Measurements from ENCODE around the gene MAD1L1.
A peak's percentile ranks its signal among the peaks of the same experiment; 100 is the strongest.
"Not testable (repeated sequence)": the region's sequence is repeated elsewhere in the genome, so short reads cannot be mapped to it uniquely, and the experiment has no call there.

The MAD1L1 gene

DNA sequence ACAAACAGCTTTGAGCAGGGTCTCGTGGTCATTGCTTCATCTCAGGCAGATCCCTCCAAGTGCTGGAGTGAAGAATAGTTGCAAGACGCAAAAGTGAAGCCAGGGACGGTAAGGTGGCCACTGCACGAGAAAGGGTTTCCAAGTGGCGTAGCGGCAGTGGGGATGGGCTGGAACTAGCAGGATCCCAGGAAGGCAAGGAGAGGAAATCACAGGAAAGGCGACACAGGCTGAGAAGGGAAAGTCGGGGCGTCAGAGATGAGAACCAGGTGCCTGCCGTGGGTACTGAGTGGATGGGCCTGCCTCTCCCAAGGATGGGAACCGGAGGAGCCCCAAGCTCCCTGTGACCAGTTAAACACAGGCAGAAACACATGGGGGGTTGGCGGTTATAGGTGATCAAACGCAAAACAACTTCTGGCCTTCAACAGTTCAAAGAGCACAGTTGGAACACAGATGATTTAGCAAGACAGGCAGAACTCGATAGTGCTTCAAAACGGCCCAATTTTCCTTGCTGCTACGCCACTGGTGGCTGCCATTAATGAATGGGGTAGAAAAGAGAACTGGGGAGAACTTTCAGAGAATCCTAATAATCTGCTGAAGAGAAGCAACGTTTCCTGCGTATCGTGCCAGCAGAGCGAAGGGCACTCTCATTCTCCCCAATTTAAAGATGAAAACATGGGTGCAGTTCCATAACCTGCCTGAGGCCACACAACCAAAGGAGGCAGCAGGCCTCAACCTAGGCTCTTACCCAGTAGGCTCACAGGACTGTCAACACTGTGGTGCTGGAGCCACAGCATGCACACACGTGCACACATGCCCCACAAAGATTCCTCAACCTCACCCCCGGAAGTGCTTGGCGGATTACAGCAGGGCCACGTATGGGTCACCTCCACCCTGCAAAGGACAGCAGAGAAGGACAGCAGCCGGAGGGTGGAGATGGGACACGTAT is 61.9 kb downstream of the MAD1L1 start:
- DNase-seq = no peak

DNA sequence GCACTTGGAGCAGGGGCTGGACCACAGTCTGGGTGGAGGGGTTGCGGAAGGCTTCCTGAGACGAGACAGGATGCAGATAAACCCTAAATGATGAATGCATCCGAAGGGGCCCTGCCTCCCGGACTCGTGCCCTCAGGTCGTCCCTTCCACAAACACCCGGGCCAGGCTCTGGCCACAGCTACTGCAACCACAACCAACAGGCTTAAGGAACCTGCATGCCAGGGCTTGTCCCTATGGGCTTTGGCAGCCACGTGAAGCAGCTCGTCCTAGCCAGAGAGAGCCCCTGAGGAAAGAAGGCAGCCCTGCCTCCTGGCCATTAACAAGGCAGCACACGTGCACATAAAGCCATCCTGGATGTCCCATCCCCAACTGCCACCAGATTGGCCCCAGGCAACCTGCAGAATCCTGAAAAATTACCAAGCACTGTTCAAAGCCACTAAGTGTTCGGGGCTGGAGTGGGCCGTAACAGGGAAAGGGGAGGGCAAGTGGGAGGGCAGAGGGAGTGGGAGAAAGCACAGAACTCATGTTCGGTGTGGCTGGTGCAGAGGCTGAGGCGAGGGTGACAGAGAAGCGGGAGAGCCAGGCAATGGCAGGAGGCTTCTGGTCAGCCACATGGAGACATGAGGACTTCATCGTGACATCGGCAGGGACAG is 62.7 kb downstream of the MAD1L1 start:
- no peak for DNase-seq

DNA sequence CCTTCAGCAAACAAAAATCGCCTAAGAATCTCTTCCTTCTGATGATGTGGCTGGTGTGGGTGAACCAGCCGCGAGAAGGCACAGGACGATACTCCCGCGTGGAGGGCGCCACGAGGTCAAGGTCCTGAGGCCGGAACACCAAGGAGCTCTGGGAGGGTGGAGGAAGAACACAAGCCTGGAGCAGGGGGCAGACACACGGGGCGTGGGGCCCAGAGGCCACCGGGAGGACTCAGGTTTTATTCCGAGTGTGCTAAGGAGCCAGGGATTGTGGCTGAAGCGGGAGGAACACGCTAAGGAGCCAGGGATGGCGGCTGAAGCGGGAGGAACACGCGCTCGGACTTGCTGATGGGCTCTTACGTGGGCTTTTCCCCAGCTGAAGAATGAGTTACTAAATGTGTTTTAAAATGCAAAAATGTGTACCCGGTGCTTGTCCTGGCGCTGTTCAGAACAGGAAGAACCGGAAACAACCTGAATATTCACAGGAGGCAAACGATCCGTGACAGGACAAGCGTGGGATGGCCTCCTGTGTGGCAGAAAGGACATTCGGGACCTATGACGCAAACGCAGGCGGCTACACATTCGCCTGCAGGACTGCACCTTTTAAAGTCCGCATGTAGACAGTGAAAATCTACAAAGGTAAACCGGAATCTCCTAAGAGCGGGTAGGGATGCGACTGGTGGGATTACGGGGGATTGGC is 64.0 kb downstream of the MAD1L1 start:
- no peak for DNase-seq

DNA sequence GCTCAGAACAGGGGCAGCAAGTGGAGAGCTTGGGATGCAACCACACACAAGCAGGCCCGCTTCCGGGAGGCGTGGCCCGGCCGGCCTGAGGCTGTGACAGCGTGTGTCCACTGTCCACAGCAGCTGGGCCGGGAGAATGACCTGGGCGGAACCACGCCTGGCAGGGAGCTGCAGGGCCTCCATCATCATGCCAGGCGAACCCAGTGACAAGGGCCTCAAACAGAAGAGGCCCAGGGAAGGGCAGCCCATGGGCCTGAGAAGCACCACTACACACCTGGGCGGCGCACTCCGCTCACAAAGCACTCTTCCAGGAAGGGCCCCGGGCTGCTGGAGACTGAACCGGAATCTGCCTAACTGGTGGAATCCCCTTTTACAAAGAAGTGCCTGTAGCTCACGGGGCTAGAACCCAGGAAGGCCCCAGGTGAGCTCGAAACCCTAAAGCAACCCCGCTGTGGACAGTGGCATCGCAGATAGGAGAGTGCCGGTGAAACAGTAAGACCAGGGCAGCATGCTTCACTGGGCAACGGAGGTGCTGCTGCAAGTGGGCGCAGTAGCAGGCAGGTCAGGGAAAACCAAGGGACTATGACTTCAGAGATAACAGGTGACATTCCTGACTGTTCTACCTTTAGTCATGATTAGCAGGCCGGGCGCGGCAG is 66.0 kb downstream of the MAD1L1 start:
- no peak for DNase-seq

DNA sequence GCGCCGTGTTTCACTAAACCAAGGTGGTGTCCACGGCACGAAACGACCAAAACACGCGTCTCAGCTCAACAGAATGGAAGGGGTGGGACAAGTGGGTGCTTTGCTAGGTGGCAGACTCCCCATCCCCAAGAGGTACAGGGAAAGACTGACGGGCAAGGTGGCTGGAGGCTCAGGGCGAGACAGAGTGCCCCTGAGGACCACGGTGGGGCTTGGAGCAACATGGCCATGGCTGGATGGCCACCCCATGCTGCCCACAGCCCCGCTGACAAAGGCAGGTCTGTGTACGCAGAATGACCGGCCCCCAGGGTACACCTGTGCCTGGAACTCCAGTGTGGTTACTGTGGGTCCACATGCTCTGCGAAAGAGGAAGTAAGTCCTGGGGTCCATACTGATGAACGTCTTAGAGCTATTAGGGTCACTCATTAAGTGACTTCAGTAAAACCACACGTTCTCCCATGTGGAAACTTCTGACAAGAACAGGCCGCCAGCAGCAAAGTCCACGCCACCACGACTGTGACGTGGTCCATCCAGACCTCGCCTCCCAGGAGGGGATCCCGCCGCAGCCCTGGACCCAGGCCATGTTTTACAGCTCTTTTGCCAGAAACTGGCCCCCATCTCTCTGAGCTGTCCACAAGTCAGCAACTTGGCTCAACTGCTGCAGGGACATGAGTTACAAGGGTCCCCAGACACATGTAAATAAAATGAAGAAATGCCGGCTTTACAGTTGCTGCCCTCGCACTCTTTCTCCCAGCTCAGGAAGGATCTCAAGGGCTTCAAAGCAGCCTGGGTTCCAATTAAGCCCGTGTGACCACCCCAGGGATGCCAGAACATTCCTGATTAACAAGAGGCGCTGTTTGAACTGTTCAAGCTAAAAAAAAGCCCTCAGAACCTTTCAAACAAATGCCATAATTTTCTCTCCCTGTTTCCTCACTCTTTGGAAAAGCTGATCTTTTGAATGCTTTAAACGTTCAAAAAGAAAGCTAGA is 66.8 kb downstream of the MAD1L1 start:
- no peak for DNase-seq

DNA sequence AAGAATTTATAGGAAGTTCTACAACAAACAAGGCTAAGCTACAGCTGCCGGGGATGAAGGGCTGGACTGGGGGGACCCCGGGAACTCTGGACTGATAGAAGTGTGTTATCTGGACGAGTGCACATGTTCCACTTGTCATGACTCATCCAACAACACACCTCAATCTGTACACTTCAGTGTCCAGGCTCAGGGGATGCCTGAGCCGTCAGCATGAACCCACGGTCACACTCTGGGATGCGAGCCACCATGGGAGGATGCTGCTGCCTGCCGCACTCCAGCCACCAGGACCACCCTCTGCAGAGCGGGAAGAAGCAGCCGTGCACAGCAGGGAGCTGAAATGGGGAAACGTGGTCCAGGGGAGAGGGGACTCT is 67.5 kb downstream of the MAD1L1 start:
- no peak for DNase-seq

DNA sequence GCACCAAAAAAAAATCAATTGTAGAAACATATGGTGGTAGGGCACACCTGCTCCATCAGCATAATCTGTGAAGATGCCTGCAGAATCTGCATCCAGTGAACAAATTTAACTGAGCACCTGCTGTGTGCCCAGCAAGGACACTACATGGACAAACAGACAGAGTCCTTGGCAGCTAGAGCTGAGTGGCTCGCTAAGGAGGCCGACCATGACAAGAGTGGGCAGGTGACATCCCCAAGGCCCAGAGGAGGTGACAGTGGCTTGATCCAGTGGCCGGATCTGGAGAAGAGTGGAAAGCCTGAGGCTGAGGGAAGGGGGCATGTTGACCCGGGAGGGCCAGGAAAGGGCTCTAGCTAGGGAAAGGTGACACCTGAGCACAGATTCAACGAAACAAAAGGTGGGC is 68.1 kb downstream of the MAD1L1 start:
- no peak for DNase-seq

DNA sequence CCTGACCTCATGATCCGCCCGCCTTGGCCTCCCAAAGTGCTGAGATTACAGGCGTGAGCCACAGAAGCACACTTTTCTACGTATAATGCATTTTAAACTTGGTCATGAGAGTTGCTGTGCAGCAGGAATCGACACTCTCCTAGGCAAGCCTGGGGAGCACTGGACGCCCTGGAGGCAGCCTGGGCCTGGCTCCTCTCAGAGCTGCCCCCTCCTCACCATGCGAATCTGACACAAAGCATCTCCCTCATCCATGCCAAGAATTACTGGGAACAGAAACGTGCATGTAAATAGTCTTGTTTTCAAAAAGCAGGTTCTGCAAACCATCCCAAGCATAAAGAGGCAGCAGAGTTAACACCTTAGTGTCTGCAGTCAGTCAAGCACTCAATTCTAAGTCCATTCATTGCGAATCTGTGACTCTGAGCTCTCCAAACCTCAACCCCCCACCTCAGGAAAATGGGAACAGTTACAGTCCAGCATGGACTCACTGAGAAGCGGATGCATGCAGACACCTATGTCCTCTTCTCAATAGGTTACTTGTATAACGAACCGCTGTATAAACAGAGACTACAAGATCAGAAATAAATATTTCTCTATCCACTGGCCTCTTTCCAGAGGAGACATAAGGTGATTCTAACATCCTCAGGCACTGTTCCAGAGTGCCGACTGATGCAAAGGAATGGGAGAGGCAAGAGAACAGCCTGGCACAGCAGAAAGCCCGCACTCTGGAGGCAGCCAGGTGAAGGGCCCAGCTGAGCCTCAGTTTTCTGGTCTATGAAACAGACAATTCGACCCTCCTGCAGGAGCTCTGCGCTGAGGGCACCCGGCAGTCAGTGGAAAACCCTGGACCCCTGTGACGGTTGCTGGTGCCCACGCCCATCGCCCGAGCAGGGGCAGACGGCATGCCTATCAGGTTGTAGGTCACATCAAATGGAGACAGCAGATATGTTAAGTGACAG is 68.9 kb downstream of the MAD1L1 start:
- DNase-seq = peak; percentile 47

DNA sequence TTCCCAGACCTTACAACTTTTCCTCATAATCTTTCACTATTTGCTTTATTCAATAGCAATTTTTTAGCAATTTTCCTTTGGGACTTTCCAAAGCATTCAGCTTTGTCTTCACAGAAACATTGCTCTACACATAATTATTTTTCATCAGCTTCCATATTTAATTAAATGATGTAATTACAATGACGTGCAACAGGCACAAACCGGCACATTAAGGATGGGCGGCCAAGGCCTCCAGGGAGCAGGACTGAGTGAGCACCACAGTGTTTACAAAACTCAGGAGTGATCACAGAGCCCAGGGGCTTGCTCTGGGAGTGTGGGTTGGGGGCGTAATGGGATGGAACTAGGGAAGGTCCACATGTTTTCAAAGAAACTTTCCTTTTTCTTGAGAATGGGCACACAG is 69.8 kb downstream of the MAD1L1 start:
- DNase-seq = peak; percentile 12

DNA sequence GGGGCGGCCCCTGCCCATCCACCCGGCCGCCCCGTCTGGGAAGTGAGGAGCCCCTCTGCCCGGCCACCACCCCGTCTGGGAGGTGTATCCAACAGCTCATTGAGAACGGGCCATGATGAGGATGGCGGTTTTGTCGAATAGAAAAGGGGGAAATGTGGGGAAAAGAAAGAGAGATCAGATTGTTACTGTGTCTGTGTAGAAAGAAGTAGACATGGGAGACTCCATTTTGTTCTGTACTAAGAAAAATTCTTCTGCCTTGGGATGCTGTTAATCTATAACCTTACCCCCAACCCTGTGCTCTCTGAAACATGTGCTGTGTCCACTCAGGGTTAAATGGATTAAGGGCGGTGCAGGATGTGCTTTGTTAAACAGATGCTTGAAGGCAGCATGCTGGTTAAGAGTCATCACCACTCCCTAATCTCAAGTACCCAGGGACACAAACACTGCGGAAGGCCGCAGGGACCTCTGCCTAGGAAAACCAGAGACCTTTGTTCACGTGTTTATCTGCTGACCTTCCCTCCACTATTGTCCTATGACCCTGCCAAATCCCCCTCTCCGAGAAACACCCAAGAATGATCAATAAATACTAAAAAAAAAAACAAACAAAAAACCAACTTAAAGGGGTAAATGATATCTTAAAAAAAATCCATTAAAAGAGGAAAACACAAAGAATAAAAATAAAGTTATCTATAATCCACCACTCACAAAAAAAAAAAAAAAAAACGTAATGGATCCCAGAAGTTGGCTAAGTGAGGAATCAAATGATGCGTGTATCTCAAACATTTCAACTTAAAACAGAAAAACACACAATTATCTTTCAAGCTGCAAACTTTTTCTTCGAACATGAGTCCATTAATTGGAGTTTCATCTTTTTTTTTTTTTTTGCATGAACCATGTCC is 70.5 kb downstream of the MAD1L1 start:
- DNase-seq = not testable (repeated sequence)

DNA sequence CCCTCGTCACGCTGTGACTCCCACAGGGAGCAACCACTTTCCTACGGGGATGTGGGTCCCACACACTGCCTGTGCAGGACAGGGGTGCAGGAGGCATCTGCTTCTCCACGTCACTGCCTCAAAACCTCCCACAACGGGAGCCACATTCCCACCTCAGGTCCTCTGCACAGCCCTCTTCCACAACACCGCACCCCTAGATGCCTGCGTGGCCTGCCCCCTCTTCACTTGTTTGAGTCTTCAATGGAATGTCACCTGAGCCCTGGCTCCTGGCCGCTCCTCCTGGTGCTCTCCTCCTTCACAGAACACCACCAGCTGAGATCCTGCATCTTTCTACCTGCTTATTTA is 73.6 kb downstream of the MAD1L1 start:
- no peak for DNase-seq

DNA sequence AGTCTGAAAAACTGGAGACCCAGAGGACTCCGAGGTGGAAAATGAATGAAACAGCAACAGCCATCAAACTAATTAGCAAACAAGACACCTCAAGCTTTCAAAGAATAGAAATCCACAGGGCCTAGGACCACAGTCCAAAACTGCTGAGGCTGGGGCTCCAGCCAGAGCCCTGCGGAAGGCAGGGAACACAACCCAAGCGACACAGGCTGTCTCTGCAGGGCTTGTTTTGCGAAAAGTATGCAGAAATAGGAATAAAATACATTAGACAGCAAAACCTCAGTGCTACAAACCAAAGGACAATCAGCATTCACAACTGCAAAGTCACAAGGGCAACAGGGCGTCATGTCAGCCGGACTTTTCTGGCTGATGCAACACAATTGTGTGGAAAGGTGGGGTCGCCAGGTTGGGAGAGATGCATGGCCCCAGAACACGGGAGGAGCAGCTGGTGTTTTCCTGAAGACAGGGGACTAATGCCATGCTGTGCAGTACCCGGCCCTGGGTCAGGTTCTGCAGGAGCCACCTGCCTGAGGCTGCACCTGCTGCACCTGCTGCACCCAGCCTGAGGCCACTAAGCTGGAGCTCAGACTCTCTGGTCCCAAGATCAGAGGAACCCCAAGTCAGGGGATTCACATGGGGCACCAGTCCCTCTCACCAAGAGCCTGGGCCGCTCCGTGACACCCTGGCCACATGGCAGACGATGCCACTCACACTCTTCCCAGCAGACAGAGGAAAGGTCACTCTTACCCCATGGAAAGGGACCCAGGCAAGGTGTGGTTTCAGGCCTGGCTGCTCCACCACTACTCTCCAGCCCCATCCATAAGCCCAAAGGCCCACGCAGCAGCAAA is 74.2 kb downstream of the MAD1L1 start:
- DNase-seq = peak; percentile 57

DNA sequence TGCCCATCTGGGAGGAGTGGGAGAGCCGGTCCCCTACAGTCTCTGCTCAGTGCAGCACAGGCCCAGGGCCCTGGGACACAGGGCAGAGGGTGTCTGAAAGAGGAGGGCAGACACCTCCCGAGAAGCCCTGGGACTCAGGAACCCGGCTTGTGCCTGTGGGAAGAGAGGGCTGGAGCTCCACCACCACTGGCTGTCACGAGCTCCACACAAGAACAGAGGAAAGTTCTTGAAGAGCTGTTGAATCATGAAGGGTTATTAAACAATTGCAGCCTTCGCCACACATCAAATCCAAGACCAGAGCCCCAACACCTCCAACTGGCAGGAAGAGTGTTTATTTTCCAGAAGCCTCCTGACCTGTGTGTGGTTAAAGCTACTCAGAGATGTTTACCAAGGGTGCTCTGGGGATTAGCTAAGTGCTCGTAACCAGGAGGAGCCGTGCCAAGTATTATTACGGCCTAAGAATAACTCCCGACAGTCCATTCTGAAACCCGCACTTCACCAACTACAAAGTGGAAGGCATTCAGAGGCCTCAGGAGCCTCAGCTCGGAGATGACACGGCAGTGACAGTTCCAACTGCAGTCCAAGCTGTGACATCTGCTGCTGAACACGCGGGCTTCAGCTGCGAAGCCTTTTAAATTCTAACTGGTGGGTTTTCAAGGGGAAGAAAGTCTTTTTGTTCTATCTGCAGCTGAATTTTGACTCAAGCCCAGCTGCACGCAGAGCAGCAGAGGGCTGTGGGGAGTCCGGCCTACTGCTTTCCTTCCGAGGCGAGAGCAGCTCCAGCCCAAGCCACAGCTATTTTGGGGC is 75.1 kb downstream of the MAD1L1 start:
- DNase-seq = peak; percentile 94

DNA sequence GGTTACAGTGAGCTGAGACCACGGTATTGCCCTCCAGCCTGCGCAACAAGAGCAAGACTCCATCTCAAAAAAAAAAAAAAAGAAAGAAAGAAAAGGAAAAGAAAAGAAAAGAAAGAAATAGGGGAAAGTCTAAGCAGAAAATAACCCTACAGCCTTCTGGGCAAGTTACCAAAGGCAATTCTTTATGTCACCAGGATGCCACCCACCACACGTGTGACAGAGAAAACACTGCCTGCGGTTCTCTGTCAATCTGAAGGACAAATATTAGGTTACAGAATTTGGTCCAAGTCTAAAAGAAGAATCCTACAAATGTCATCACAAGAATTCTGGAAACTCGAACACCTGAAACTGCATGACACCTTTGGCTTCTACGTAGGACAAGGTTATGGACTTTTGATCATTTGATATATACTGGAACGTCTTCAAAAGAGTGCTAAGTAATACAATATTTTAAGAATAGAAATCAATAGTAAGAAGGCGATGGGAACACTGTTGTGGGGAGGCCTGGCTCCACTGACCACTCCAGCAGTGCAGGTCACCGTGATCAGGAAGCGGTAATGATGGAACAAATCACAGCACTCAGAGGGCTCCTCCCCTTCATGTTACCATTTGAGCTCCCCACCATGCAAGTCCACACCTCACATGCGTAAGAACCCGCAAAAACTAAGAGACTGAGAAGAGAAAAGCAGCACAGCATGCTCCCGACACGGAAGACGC is 75.8 kb downstream of the MAD1L1 start:
- no peak for DNase-seq

DNA sequence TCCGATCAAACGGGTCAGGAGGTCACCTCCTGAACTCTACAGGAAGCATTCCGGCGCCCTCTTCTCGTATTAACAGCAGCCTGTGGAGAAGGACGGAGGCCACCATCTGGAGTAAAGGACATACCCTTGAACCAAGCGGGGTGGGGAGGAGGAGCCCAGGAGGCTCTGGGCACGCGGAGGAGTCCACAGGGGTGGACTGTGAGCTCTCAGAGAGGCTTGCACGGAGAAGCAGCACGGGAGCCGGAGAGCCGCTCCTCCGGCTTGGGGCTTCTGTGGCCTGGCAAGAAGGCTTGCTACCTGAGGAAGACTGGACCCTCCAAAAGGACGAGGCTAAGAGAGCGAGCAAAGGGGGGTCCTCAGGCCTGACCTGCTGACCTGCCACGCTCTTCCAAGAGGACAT is 77.9 kb downstream of the MAD1L1 start:
- no peak for DNase-seq

DNA sequence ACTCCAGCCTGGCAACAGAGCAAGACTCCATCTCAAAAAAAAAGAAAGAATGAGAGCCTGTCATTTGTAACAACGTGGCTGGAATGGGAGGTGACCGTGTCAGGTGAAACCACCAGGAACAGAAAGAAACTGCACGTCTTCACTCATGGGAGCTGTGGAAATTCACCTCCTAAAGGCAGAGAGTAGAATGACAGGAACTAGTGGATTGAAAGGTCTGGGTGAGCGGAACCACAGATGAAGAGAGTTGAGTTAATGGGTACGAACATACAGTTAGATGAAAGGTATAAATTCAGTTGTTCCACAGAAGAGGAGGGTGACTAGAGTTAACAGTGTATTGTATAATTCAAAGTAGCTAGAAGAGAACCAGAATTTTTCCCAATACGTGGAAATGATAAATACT is 78.6 kb downstream of the MAD1L1 start:
- no peak for DNase-seq

DNA sequence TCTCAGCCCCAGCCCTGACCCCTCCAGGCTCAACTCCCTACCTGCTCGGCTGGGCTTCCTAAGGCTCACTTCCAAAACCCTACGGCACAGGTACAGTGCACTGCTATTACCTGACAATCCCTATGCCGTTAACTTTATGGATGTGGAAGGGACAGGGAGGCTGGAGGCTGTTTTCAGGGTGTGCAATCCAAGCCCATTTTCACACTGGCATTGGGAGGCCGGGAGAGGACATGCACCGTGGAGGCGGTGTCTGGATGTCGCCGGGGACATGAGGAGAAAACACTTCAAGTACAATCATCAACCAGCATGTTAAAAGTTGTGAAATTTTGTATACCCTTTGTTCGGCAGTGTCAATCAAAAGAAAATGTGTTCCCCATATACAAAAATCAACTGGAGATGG is 80.1 kb downstream of the MAD1L1 start:
- no peak for DNase-seq
